HEK293 (cell line): ENCODE data around the gene COL6A2.

Experiments used
- CTCF ChIA-PET: fragments of 350-600 bp; formaldehyde crosslinking; extraction: SDS; loops from one replicate; lab custom pipeline; 2021; ENCODE audit warnings: antibody characterized with exemption; lab: Yijun Ruan, JAX
- POLR2A ChIA-PET: fragments of 300-600 bp; formaldehyde crosslinking; extraction: SDS; loops from one replicate; lab custom pipeline; 2020; ENCODE audit warnings: antibody characterized with exemption, inconsistent platforms; lab: Yijun Ruan, JAX
- H3K27ac ChIP-seq: fragments of 200-500 bp; sonication (Bioruptor generic); 2 replicates; pipeline ENCODE4 v1.5.1; 2014; ENCODE audit warnings: low read depth, low read length, control low read depth, inconsistent platforms; ENCODE audit errors: extremely low read depth
- H3K36me3 ChIP-seq, 2 experiments: fragments of 200-500 bp in 1 of 2; sonication (Bioruptor generic) in 1 of 2; 1 replicate in 1 of 2; 2 replicates in 1 of 2; pipeline ENCODE4 v1.5.1; 2014 to 2017; ENCODE audit warnings: inconsistent platforms in 2 of 2, low read length in 2 of 2; ENCODE audit not compliant: control insufficient read depth in 2 of 2, insufficient read depth in 1 of 2
- H3K4me1 ChIP-seq: fragments of 200-500 bp; sonication (Bioruptor generic); 2 replicates; pipeline ENCODE4 v1.5.1; 2014; ENCODE audit warnings: mild to moderate bottlenecking, low read length, inconsistent platforms; ENCODE audit not compliant: control insufficient read depth, insufficient read depth
- H3K4me3 ChIP-seq: 2 replicates; pipeline ENCODE4 v1.5.1; 2011; ENCODE audit warnings: low read depth, mild to moderate bottlenecking, control low read depth, low read length, moderate library complexity
- H3K9me3 ChIP-seq: fragments of 200-500 bp; sonication (Bioruptor generic); 2 replicates; pipeline ENCODE4 v1.5.1; 2014; ENCODE audit warnings: low read depth, low read length, inconsistent platforms; ENCODE audit not compliant: control insufficient read depth, insufficient read depth
- BCL11A ChIP-seq: fragments of 450-650 bp; formaldehyde crosslinking; IDR thresholded peaks from 2 replicates; pipeline ENCODE4 v1.5.1; 2016; ENCODE audit warnings: low read depth, missing biosample characterization, missing genetic modification characterization
- KLF16 ChIP-seq: fragments of 450-650 bp; formaldehyde crosslinking; IDR thresholded peaks from 2 replicates; pipeline ENCODE4 v1.5.1; 2017; ENCODE audit warnings: missing biosample characterization, missing genetic modification characterization
- KLF17 ChIP-seq: fragments of 450-650 bp; formaldehyde crosslinking; IDR thresholded peaks from 2 replicates; pipeline ENCODE4 v1.5.1; 2016; ENCODE audit warnings: missing biosample characterization, missing genetic modification characterization
- MZF1 ChIP-seq: fragments of 450-650 bp; formaldehyde crosslinking; IDR thresholded peaks from 2 replicates; pipeline ENCODE4 v1.5.1; 2017; ENCODE audit warnings: missing biosample characterization, missing genetic modification characterization, borderline replicate concordance
- TRIM28 ChIP-seq: IDR thresholded peaks from 2 replicates; pipeline ENCODE4 v1.6.1; 2011; ENCODE audit warnings: low read length, control low read depth, borderline replicate concordance
- WT1 ChIP-seq: fragments of 450-650 bp; formaldehyde crosslinking; IDR thresholded peaks from 2 replicates; pipeline ENCODE4 v1.5.1; 2016; ENCODE audit warnings: missing biosample characterization, missing genetic modification characterization
- ZBTB7A ChIP-seq: fragments of 450-650 bp; formaldehyde crosslinking; IDR thresholded peaks from 2 replicates; pipeline ENCODE4 v1.5.1; 2016; ENCODE audit warnings: low read depth, missing biosample characterization, missing genetic modification characterization
- ZBTB8A ChIP-seq: fragments of 450-650 bp; formaldehyde crosslinking; IDR thresholded peaks from 2 replicates; pipeline ENCODE4 v1.5.1; 2016; ENCODE audit warnings: missing biosample characterization, missing genetic modification characterization
- ZEB2 ChIP-seq: fragments of 450-650 bp; formaldehyde crosslinking; IDR thresholded peaks from 2 replicates; pipeline ENCODE4 v1.5.1; 2016; ENCODE audit warnings: missing biosample characterization, missing genetic modification characterization
- ZFP3 ChIP-seq: fragments of 450-650 bp; formaldehyde crosslinking; IDR thresholded peaks from 2 replicates; pipeline ENCODE4 v1.5.1; 2016; ENCODE audit warnings: low read depth, missing biosample characterization, missing genetic modification characterization
- ZNF114 ChIP-seq: fragments of 450-650 bp; formaldehyde crosslinking; IDR thresholded peaks from 2 replicates; pipeline ENCODE4 v1.5.0; 2017; ENCODE audit warnings: missing biosample characterization, missing genetic modification characterization
- ZNF140 ChIP-seq: fragments of 450-650 bp; formaldehyde crosslinking; IDR thresholded peaks from 2 replicates; pipeline ENCODE4 v1.5.1; 2016; ENCODE audit warnings: missing biosample characterization, missing genetic modification characterization
- ZNF157 ChIP-seq: fragments of 450-650 bp; formaldehyde crosslinking; IDR thresholded peaks from 2 replicates; pipeline ENCODE4 v1.5.1; 2016; ENCODE audit warnings: missing biosample characterization, missing genetic modification characterization
- ZNF19 ChIP-seq: fragments of 450-650 bp; formaldehyde crosslinking; IDR thresholded peaks from 2 replicates; pipeline ENCODE4; 2016; ENCODE audit warnings: missing biosample characterization, missing genetic modification characterization, low read depth
- ZNF211 ChIP-seq: fragments of 450-650 bp; formaldehyde crosslinking; IDR thresholded peaks from 2 replicates; pipeline ENCODE4 v1.5.1; 2016; ENCODE audit warnings: low read depth, missing biosample characterization, missing genetic modification characterization
- ZNF214 ChIP-seq: fragments of 450-650 bp; formaldehyde crosslinking; IDR thresholded peaks from 2 replicates; pipeline ENCODE4 v1.5.1; 2017; ENCODE audit warnings: missing biosample characterization, mild to moderate bottlenecking, missing genetic modification characterization, borderline replicate concordance
- ZNF248 ChIP-seq: fragments of 450-650 bp; formaldehyde crosslinking; IDR thresholded peaks from 2 replicates; pipeline ENCODE4 v1.5.1; 2017; ENCODE audit warnings: missing biosample characterization, missing genetic modification characterization
- ZNF266 ChIP-seq: fragments of 450-650 bp; formaldehyde crosslinking; IDR thresholded peaks from 2 replicates; pipeline ENCODE4 v1.5.1; 2016; ENCODE audit warnings: missing biosample characterization, missing genetic modification characterization, low read depth
- ZNF274 ChIP-seq, 2 experiments: fragments of 200-500 bp in 1 of 2; fragments of 450-650 bp in 1 of 2; sonication (Bioruptor generic) in 1 of 2; formaldehyde crosslinking in 1 of 2; IDR thresholded peaks; 2 replicates each; pipeline versions ENCODE4 v1.5.1 to v1.6.1; 2014 to 2016; ENCODE audit warnings: borderline replicate concordance in 1 of 2, inconsistent platforms in 1 of 2, low read length in 1 of 2, missing biosample characterization in 1 of 2, missing genetic modification characterization in 1 of 2
- ZNF311 ChIP-seq: fragments of 450-650 bp; formaldehyde crosslinking; IDR thresholded peaks from 2 replicates; pipeline ENCODE4 v1.5.1; 2017; ENCODE audit warnings: missing biosample characterization, missing genetic modification characterization, borderline replicate concordance
- ZNF335 ChIP-seq: fragments of 450-650 bp; formaldehyde crosslinking; conservative IDR thresholded peaks from 2 replicates; pipeline ENCODE4 v1.5.1; 2016; ENCODE audit warnings: missing biosample characterization, missing genetic modification characterization
- ZNF473 ChIP-seq: fragments of 450-650 bp; formaldehyde crosslinking; IDR thresholded peaks from 2 replicates; pipeline ENCODE4 v1.5.1; 2017; ENCODE audit warnings: missing biosample characterization, missing genetic modification characterization
- ZNF501 ChIP-seq: fragments of 450-650 bp; formaldehyde crosslinking; IDR thresholded peaks from 2 replicates; pipeline ENCODE4 v1.5.1; 2016; ENCODE audit warnings: missing biosample characterization, missing genetic modification characterization
- ZNF521 ChIP-seq: fragments of 450-650 bp; formaldehyde crosslinking; IDR thresholded peaks from 2 replicates; pipeline ENCODE4 v1.5.1; 2017; ENCODE audit warnings: missing biosample characterization, mild to moderate bottlenecking, missing genetic modification characterization
- ZNF561 ChIP-seq: fragments of 450-650 bp; IDR thresholded peaks from 2 replicates; pipeline ENCODE4 v1.5.1; 2018; ENCODE audit warnings: missing biosample characterization, missing genetic modification characterization, borderline replicate concordance
- ZNF596 ChIP-seq: fragments of 450-650 bp; IDR thresholded peaks from 2 replicates; pipeline ENCODE4 v1.5.0; 2018; ENCODE audit warnings: missing biosample characterization, mild to moderate bottlenecking, missing genetic modification characterization, moderate library complexity
- ZNF600 ChIP-seq: fragments of 450-650 bp; formaldehyde crosslinking; IDR thresholded peaks from 2 replicates; pipeline ENCODE4 v1.5.1; 2016; ENCODE audit warnings: missing biosample characterization, missing genetic modification characterization
- ZNF624 ChIP-seq: fragments of 450-650 bp; formaldehyde crosslinking; IDR thresholded peaks from 2 replicates; pipeline ENCODE4 v1.5.1; 2017; ENCODE audit warnings: missing biosample characterization, missing genetic modification characterization
- ZNF645 ChIP-seq: fragments of 450-650 bp; formaldehyde crosslinking; IDR thresholded peaks from 2 replicates; pipeline ENCODE4; 2016; ENCODE audit warnings: missing biosample characterization, missing genetic modification characterization
- ZNF658 ChIP-seq: fragments of 450-650 bp; formaldehyde crosslinking; IDR thresholded peaks from 2 replicates; pipeline ENCODE4; 2016; ENCODE audit warnings: missing biosample characterization, missing genetic modification characterization
- ZNF660 ChIP-seq: fragments of 450-650 bp; IDR thresholded peaks from 2 replicates; pipeline ENCODE4 v1.5.1; 2018; ENCODE audit warnings: missing biosample characterization, mild to moderate bottlenecking, missing genetic modification characterization
- ZNF707 ChIP-seq: fragments of 450-650 bp; formaldehyde crosslinking; IDR thresholded peaks from 2 replicates; pipeline ENCODE4 v1.5.1; 2016; ENCODE audit warnings: missing biosample characterization, missing genetic modification characterization
- ZNF791 ChIP-seq: fragments of 450-650 bp; formaldehyde crosslinking; IDR thresholded peaks from 2 replicates; pipeline ENCODE4 v1.5.1; 2016; ENCODE audit warnings: missing biosample characterization, missing genetic modification characterization
- TF ChIP-seq, protein P1 (sequence below): fragments of 450-650 bp; formaldehyde crosslinking; IDR thresholded peaks from 2 replicates; pipeline ENCODE4 v1.5.1; 2016; ENCODE audit warnings: missing biosample characterization, missing genetic modification characterization
- TF ChIP-seq, protein P2 (sequence below): sonication (generic); formaldehyde crosslinking; IDR thresholded peaks from 2 replicates; pipeline ENCODE4 v1.8.1; 2022; ENCODE audit warnings: mild to moderate bottlenecking, moderate library complexity, missing genetic modification reagents

COL6A2 gene

GRCh38 chr21:46058431-46059145, 39.3 kb upstream of the COL6A2 start (continued):
- TF ChIP-seq ZNF791 (tag by site-specific recombination) (no peak), ZNF266 (tag by site-specific recombination) (peak; percentile 21; the same call in 1 of the 2 replicates), ZNF658 (no peak), TRIM28 (no peak), ZNF211 (tag by site-specific recombination) (no peak), ZNF645 (no peak), ZNF596 (tag by site-specific recombination) (no peak), KLF17 (tag by site-specific recombination) (no peak), ZEB2 (tag by site-specific recombination) (no peak), ZNF501 (tag by site-specific recombination) (no peak), ZNF473 (tag by site-specific recombination) (peak; percentile 73; the same call in 1 of the 2 replicates), ZNF707 (tag by site-specific recombination) (0 out of 2 replicates have a peak, but pooled peaks have one; percentile 19), ZNF114 (tag by site-specific recombination) (no peak), ZNF157 (no peak), ZNF561 (tag by site-specific recombination) (no peak), ZNF311 (tag by site-specific recombination) (0 out of 2 replicates have a peak, but pooled peaks have one; percentile 26), ZFP3 (tag by site-specific recombination) (no peak)
- TF ChIP-seq, protein P1, sequence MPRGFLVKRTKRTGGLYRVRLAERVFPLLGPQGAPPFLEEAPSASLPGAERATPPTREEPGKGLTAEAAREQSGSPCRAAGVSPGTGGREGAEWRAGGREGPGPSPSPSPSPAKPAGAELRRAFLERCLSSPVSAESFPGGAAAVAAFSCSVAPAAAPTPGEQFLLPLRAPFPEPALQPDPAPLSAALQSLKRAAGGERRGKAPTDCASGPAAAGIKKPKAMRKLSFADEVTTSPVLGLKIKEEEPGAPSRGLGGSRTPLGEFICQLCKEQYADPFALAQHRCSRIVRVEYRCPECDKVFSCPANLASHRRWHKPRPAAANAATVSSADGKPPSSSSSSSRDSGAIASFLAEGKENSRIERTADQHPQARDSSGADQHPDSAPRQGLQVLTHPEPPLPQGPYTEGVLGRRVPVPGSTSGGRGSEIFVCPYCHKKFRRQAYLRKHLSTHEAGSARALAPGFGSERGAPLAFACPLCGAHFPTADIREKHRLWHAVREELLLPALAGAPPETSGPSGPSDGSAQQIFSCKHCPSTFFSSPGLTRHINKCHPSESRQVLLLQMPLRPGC (tag by site-specific recombination): no peak
- TF ChIP-seq, all 188 proteins: peak for 5

DNA sequence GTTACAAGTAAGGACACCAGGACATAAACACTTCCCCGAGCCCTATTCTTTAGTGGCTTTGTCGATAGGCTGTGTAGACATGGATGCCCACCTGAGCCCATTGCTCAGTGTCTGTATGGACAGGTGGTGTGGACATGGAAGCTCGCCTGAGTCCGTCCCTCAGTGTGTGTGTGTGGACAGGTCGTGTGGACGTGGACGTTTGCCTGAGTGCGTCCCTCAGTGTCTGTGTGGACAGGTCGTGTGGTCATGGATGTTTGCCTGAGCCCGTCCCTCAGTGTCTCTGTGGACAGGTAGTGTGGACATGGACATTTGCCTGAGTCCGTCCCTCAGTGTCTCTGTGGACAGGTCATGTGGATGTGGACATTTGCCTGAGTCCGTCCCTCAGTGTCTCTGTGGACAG, 38.7 kb upstream of the COL6A2 start:
- ChIA-PET CTCF (no interaction called here), POLR2A (no interaction called here)
- H3K9me3 ChIP-seq: no peaks in the 10 kb centered on the region
- H3K27ac ChIP-seq: no peak overlapping the region
- no peaks in the 10 kb centered on the region for H3K4me1 ChIP-seq
- H3K36me3 ChIP-seq: no peaks in the 10 kb centered on the region
- no peak overlapping the region for H3K4me3 ChIP-seq
- no peak for TF ChIP-seq ZBTB7A
- no peak for TF ChIP-seq ZNF624 (tag by site-specific recombination)
- TF ChIP-seq ZNF660 (tag by site-specific recombination): no peak
- TF ChIP-seq ZBTB8A (tag by site-specific recombination): no peak
- TF ChIP-seq ZNF596 (tag by site-specific recombination): no peak
- TF ChIP-seq MZF1: no peak
- no peak for TF ChIP-seq ZNF791 (tag by site-specific recombination)
- TF ChIP-seq ZNF600 (tag by site-specific recombination): no peak
- TF ChIP-seq BCL11A: no peak
- TF ChIP-seq ZNF521 (tag by site-specific recombination): no peak
- no peak for TF ChIP-seq ZNF19 (tag by site-specific recombination)
- TF ChIP-seq ZNF274 (IDR thresholded peaks at IDR 0.05; ENCODE audit: low read length): no peak
- TF ChIP-seq ZNF274 (tag by site-specific recombination; IDR thresholded peaks at IDR 0.05; ENCODE audit: borderline replicate concordance): no peak
- no peak for TF ChIP-seq KLF16 (tag by site-specific recombination)
- no peak for TF ChIP-seq ZNF248
- no peak for TF ChIP-seq ZNF335 (tag by site-specific recombination)
- TF ChIP-seq ZNF214 (tag by site-specific recombination): no peak
- TF ChIP-seq, protein P2, sequence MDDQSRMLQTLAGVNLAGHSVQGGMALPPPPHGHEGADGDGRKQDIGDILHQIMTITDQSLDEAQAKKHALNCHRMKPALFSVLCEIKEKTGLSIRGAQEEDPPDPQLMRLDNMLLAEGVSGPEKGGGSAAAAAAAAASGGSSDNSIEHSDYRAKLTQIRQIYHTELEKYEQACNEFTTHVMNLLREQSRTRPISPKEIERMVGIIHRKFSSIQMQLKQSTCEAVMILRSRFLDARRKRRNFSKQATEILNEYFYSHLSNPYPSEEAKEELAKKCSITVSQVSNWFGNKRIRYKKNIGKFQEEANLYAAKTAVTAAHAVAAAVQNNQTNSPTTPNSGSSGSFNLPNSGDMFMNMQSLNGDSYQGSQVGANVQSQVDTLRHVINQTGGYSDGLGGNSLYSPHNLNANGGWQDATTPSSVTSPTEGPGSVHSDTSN: no peak
- no peak for TF ChIP-seq ZNF140 (tag by site-specific recombination)
- no peak for TF ChIP-seq WT1 (tag by site-specific recombination)
